SK-N-SH treated with all-trans-retinoic acid at 6 μM for 48 hours (cell line): ENCODE measurements around the gene RBM33.

Experiments used
- ESRRG ChIP-seq: fragments of 250-450 bp; sonication (Bioruptor Pico); IDR thresholded peaks from 2 replicates; pipeline ENCODE4 v1.6.1; 2021; ENCODE audit warnings: mild to moderate bottlenecking
- OSR1 ChIP-seq: fragments of 250-450 bp; sonication (Bioruptor Pico); IDR thresholded peaks from 2 replicates; pipeline ENCODE4 v1.8.0; 2022; ENCODE audit warnings: moderate library complexity, mild to moderate bottlenecking, inconsistent platforms
- SNAI2 ChIP-seq: fragments of 250-450 bp; sonication (Bioruptor Pico); IDR thresholded peaks from 2 replicates; pipeline ENCODE4 v1.5.0; 2020; ENCODE audit warnings: mild to moderate bottlenecking, moderate library complexity
- ZNF565 ChIP-seq: fragments of 450-650 bp; formaldehyde crosslinking; conservative IDR thresholded peaks from 2 replicates; pipeline ENCODE4 v1.5.0; 2020; ENCODE audit warnings: low read depth, mild to moderate bottlenecking, moderate library complexity
- TF ChIP-seq, protein P1 (sequence below): fragments of 250-450 bp; sonication (Bioruptor Pico); IDR thresholded peaks from 2 replicates; pipeline ENCODE4 v1.5.1; 2020; ENCODE audit warnings: low read depth, mild to moderate bottlenecking, moderate library complexity
- TF ChIP-seq, protein P2 (sequence below): fragments of 250-450 bp; sonication (Bioruptor Pico); IDR thresholded peaks from 2 replicates; pipeline ENCODE4 v1.5.1; 2021; ENCODE audit warnings: mild to moderate bottlenecking, moderate library complexity
- TF ChIP-seq, protein P3 (sequence below): fragments of 250-450 bp; sonication (Bioruptor Pico); IDR thresholded peaks from 2 replicates; pipeline ENCODE4 v1.8.0; 2020; ENCODE audit warnings: mild to moderate bottlenecking, moderate library complexity, borderline replicate concordance

DNA sequence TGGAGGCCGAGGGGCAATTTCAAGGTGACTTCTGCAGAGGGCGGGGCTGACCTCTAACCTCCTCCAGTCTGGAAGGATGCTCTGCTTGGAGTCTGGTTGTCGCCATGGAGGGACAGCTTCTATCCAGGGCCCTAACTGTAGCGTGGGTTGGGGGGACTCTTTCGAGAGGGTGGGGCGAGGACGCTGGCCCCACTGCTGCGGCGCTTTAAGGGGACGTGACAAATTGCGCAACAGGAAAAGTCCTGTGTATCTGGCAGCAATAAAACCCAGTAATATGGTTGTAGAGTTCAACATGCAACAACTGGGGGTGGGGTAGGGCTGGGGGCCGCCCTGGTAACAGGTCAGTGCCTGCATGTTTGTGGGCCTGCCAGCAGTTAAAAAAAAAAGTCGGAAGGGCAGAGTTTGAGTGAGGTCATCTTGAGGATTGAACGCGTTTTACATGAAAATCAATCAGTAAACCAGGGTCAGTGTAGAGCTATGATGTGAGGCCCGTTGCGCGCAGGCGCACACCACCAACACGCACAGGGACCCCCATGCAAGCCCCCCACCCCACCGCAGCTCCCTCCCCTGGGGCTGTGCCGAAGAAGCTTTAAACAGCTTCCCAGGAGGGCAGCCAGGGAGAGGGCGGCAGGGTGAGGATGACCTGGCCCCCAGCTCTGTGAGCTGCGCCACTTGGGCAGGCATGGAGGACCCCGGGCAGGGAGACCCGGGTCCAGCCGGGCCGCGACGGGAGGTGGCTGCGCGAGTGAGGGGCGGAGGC is 163.5 kb downstream of the RBM33 start:
- TF ChIP-seq SNAI2 (no peak), ESRRG (CRISPR knock-in tag) (no peak), OSR1 (no peak), ZNF565 (CRISPR knock-in tag) (no peak)
- TF ChIP-seq, protein P1, sequence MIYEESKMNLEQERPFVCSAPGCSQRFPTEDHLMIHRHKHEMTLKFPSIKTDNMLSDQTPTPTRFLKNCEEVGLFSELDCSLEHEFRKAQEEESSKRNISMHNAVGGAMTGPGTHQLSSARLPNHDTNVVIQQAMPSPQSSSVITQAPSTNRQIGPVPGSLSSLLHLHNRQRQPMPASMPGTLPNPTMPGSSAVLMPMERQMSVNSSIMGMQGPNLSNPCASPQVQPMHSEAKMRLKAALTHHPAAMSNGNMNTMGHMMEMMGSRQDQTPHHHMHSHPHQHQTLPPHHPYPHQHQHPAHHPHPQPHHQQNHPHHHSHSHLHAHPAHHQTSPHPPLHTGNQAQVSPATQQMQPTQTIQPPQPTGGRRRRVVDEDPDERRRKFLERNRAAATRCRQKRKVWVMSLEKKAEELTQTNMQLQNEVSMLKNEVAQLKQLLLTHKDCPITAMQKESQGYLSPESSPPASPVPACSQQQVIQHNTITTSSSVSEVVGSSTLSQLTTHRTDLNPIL, result no peak
- TF ChIP-seq, protein P2, sequence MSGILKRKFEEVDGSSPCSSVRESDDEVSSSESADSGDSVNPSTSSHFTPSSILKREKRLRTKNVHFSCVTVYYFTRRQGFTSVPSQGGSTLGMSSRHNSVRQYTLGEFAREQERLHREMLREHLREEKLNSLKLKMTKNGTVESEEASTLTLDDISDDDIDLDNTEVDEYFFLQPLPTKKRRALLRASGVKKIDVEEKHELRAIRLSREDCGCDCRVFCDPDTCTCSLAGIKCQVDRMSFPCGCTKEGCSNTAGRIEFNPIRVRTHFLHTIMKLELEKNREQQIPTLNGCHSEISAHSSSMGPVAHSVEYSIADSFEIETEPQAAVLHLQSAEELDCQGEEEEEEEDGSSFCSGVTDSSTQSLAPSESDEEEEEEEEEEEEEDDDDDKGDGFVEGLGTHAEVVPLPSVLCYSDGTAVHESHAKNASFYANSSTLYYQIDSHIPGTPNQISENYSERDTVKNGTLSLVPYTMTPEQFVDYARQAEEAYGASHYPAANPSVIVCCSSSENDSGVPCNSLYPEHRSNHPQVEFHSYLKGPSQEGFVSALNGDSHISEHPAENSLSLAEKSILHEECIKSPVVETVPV (CRISPR knock-in tag), result no peak
- TF ChIP-seq, protein P3, sequence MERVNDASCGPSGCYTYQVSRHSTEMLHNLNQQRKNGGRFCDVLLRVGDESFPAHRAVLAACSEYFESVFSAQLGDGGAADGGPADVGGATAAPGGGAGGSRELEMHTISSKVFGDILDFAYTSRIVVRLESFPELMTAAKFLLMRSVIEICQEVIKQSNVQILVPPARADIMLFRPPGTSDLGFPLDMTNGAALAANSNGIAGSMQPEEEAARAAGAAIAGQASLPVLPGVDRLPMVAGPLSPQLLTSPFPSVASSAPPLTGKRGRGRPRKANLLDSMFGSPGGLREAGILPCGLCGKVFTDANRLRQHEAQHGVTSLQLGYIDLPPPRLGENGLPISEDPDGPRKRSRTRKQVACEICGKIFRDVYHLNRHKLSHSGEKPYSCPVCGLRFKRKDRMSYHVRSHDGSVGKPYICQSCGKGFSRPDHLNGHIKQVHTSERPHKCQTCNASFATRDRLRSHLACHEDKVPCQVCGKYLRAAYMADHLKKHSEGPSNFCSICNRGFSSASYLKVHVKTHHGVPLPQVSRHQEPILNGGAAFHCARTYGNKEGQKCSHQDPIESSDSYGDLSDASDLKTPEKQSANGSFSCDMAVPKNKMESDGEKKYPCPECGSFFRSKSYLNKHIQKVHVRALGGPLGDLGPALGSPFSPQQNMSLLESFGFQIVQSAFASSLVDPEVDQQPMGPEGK (CRISPR knock-in tag), result no peak
